ENCODE results near the gene ARHGAP15. TPM values are rescaled to one million over a fixed set of nuclear protein-coding genes. Genes with fewer than 3 reads are reported as not detected.

The ARHGAP15 gene
- total RNA-seq, 1 experiment from 2014 or later = 0.41 TPM

DNA sequence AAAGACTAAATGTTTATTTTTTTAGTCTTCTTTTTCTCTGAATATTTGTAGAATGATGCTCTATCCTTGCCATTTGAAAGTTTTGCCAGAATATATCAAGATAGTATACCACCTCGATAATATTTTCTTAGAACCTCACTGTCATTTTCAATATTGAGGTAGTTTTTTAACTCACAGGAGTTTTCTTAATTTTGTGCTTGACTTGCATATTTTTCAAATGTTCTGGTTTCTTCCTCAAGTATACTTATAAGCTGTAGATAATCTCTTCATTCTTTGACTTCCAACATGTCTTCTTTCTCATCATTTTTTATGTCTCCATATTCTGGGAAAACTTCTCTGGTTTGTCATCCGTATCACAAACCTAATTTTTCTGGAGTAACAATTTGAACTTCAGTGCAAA is 559.6 kb downstream of the ARHGAP15 start:
- Histone ChIP-seq H3K4me3 (ENCODE audit: low read depth in 2 of 2, low read length in 2 of 2) (no peak overlapping the region), H3K27me3 (ENCODE audit: control insufficient read depth, insufficient read depth, low read length) (no peaks in the 10 kb centered on the region), H3K4me1 (ENCODE audit: control insufficient read depth, insufficient read depth, low read length) (no peaks in the 10 kb centered on the region), H3K27ac (ENCODE audit: low read length) (no peak overlapping the region), H3K36me3 (ENCODE audit: control insufficient read depth, insufficient read depth, low read length) (no peaks in the 10 kb centered on the region), H3K9me3 (ENCODE audit: control insufficient read depth, insufficient read depth, low read depth, low read length) (no peaks in the 10 kb centered on the region)
- intact Hi-C loops (cut with micrococcal nuclease; ENCODE audit: unreplicated experiment) = no loop called here
- TF ChIP-seq TCF7L2 (IDR thresholded peaks at IDR 0.05; ENCODE audit: low read depth, low read length) (no peak), POLR2AphosphoS5 (IDR thresholded peaks at IDR 0.05; ENCODE audit: low read depth, low read length) (no peak), CTCF (IDR thresholded peaks at IDR 0.05) (no peak)
- BruUV-seq (replicated peaks) = no TSS peak
- ATAC-seq (no peak), DNase-seq (ENCODE audit: low read depth, low spot score) (no peak)
- POLR2A ChIA-PET = interaction anchor here (0.6 kb wide), 1 partner anchor 205 kb away, joined by 3 read pairs; no protein-coding TSS in a partner anchor
- CTCF ChIA-PET = no interaction called here
- in situ Hi-C loops (cut with HindIII; ENCODE audit: low pct_unique_long_range_greater_than_20kb, low sequenced_read_pairs) = no loop called here

DNA sequence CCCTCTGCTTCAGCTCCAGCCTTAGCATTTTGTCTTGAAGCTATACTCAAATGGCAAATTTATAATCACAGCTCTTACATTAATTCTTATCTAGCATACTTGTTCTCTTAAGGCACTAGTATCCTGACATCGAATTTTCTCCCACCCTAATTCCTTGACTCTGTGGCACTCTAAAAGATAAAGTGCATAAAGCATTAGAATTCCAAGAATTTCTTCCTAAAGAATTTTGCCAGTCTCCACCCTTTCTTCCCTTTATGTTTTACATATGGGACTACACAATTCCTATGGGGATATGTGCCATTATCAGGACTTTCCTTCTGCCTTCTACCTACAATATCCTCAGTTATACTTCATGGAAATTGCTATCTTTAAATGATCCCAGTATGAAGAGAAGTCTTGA is 560.3 kb downstream of the ARHGAP15 start:
- ATAC-seq = no peak
- CTCF ChIA-PET = no interaction called here
- Histone ChIP-seq H3K4me1 (ENCODE audit: control insufficient read depth, insufficient read depth, low read length) (no peaks in the 10 kb centered on the region), H3K9me3 (ENCODE audit: control insufficient read depth, insufficient read depth, low read depth, low read length) (no peaks in the 10 kb centered on the region), H3K4me3 (ENCODE audit: low read depth in 2 of 2, low read length in 2 of 2) (no peak overlapping the region), H3K27ac (ENCODE audit: low read length) (no peak overlapping the region), H3K27me3 (ENCODE audit: control insufficient read depth, insufficient read depth, low read length) (no peaks in the 10 kb centered on the region), H3K36me3 (ENCODE audit: control insufficient read depth, insufficient read depth, low read length) (no peaks in the 10 kb centered on the region)
- no TSS peak for BruUV-seq (replicated peaks)
- DNase-seq (ENCODE audit: low read depth, low spot score) = no peak
- intact Hi-C loops (cut with micrococcal nuclease; ENCODE audit: unreplicated experiment) (no loop called here), in situ Hi-C loops (cut with HindIII; ENCODE audit: low pct_unique_long_range_greater_than_20kb, low sequenced_read_pairs) (no loop called here)
- POLR2A ChIA-PET = interaction anchor here (0.6 kb wide), 1 partner anchor 205 kb away, joined by 3 read pairs; no protein-coding TSS in a partner anchor
- no peak for TF ChIP-seq REST (IDR thresholded peaks at IDR 0.05; ENCODE audit: insufficient read depth in 1 of 2, low read depth in 2 of 2, low read length in 1 of 2)

- Histone ChIP-seq H3K27me3 (ENCODE audit: control insufficient read depth, insufficient read depth, low read length) (no peaks in the 10 kb centered on the region), H3K36me3 (ENCODE audit: control insufficient read depth, insufficient read depth, low read length) (no peaks in the 10 kb centered on the region), H3K27ac (ENCODE audit: low read length) (no peak overlapping the region), H3K4me3 (ENCODE audit: low read depth in 2 of 2, low read length in 2 of 2) (no peak overlapping the region), H3K4me1 (ENCODE audit: control insufficient read depth, insufficient read depth, low read length) (no peaks in the 10 kb centered on the region), H3K9me3 (ENCODE audit: control insufficient read depth, insufficient read depth, low read depth, low read length) (no peaks in the 10 kb centered on the region)
- ChIA-PET CTCF (no interaction called here), POLR2A (no interaction called here)
- TF ChIP-seq TCF7L2 (IDR thresholded peaks at IDR 0.05; ENCODE audit: low read depth, low read length) (no peak), REST (IDR thresholded peaks at IDR 0.05; ENCODE audit: insufficient read depth in 1 of 2, low read depth in 2 of 2, low read length in 1 of 2) (no peak), POLR2AphosphoS5 (IDR thresholded peaks at IDR 0.05; ENCODE audit: low read depth, low read length) (no peak), CTCF (IDR thresholded peaks at IDR 0.05) (no peak), SIN3A (IDR thresholded peaks at IDR 0.05; ENCODE audit: borderline replicate concordance, insufficient read depth, low read depth, low read length) (no peak)
- intact Hi-C loops (cut with micrococcal nuclease; ENCODE audit: unreplicated experiment) (no loop called here), in situ Hi-C loops (cut with HindIII; ENCODE audit: low pct_unique_long_range_greater_than_20kb, low sequenced_read_pairs) (no loop called here)
- ATAC-seq (no peak), DNase-seq (ENCODE audit: low read depth, low spot score) (no peak)
- no TSS peak for BruUV-seq (replicated peaks)
Measured at GRCh38 chr2:143690235-143690634, 561.0 kb downstream of the ARHGAP15 start.
